Measurements from ENCODE around the gene TP53AIP1. TPM values are rescaled to one million over a fixed set of nuclear protein-coding genes. Genes with fewer than 3 reads are reported as not detected.

TP53AIP1 gene
- total RNA-seq, 1 donor from 2014 or later: not detected

- no peak for DNase-seq
- H3K36me3 ChIP-seq: no peaks in the 10 kb centered on the region
- no peaks in the 10 kb centered on the region for H3K4me1 ChIP-seq
- H3K9me3 ChIP-seq (replicated peaks): no peaks in the 10 kb centered on the region
- peaks cover 34% of the 10 kb centered on the region for H3K27me3 ChIP-seq (ENCODE audit: low read depth)
- TF ChIP-seq CTCF (IDR thresholded peaks at IDR 0.05; ENCODE audit: borderline replicate concordance): no peak
- no peak overlapping the region for H3K27ac ChIP-seq (replicated peaks)
- H3K4me3 ChIP-seq: no peak overlapping the region
- intact Hi-C loops (cut with micrococcal nuclease): no loop called here
Observed at GRCh38 chr11:128931066-128931465, 11.6 kb downstream of the TP53AIP1 start.

GRCh38 chr11:128929991-128930390 lies 12.7 kb downstream of the TP53AIP1 start:
- peaks cover 36% of the 10 kb centered on the region for H3K27me3 ChIP-seq (ENCODE audit: low read depth)
- H3K36me3 ChIP-seq: no peaks in the 10 kb centered on the region
- H3K4me3 ChIP-seq: no peak overlapping the region
- no peak for DNase-seq
- no peaks in the 10 kb centered on the region for H3K9me3 ChIP-seq (replicated peaks)
- H3K27ac ChIP-seq (replicated peaks): no peak overlapping the region
- TF ChIP-seq CTCF (IDR thresholded peaks at IDR 0.05; ENCODE audit: borderline replicate concordance): no peak
- intact Hi-C loops (cut with micrococcal nuclease): no loop called here
- no peaks in the 10 kb centered on the region for H3K4me1 ChIP-seq

- no peak overlapping the region for H3K27ac ChIP-seq (replicated peaks)
- intact Hi-C loops (cut with micrococcal nuclease): no loop called here
- no peak for DNase-seq
- no peak for TF ChIP-seq CTCF (IDR thresholded peaks at IDR 0.05; ENCODE audit: borderline replicate concordance)
- no peaks in the 10 kb centered on the region for H3K9me3 ChIP-seq (replicated peaks)
- no peaks in the 10 kb centered on the region for H3K4me1 ChIP-seq
- H3K27me3 ChIP-seq (ENCODE audit: low read depth): peaks cover 36% of the 10 kb centered on the region
- H3K4me3 ChIP-seq: no peak overlapping the region
- H3K36me3 ChIP-seq: no peaks in the 10 kb centered on the region
Observed at GRCh38 chr11:128929468-128929867, 13.2 kb downstream of the TP53AIP1 start.

GRCh38 chr11:128928400-128928799 lies 14.3 kb downstream of the TP53AIP1 start:
- Histone ChIP-seq H3K36me3 (no peaks in the 10 kb centered on the region), H3K9me3 (replicated peaks) (no peaks in the 10 kb centered on the region), H3K27me3 (ENCODE audit: low read depth) (peaks cover 36% of the 10 kb centered on the region), H3K27ac (replicated peaks) (no peak overlapping the region), H3K4me3 (no peak overlapping the region), H3K4me1 (no peaks in the 10 kb centered on the region)
- intact Hi-C loops (cut with micrococcal nuclease): no loop called here
- no peak for TF ChIP-seq CTCF (IDR thresholded peaks at IDR 0.05; ENCODE audit: borderline replicate concordance)
- no peak for DNase-seq

GRCh38 chr11:128927683-128928336 lies 14.9 kb downstream of the TP53AIP1 start:
- Histone ChIP-seq H3K4me1 (no peaks in the 10 kb centered on the region), H3K27ac (replicated peaks) (no peak overlapping the region), H3K27me3 (ENCODE audit: low read depth) (peaks cover 39% of the 10 kb centered on the region), H3K4me3 (no peak overlapping the region), H3K36me3 (no peaks in the 10 kb centered on the region), H3K9me3 (replicated peaks) (no peaks in the 10 kb centered on the region)
- intact Hi-C loops (cut with micrococcal nuclease): no loop called here
- no peak for TF ChIP-seq CTCF (IDR thresholded peaks at IDR 0.05; ENCODE audit: borderline replicate concordance)
- no peak for DNase-seq

Data from left ventricle myocardium inferior (tissue), 1 donor.